ENCODE measurements around the gene AFF3.
A peak's percentile ranks its signal among the peaks of the same experiment; 100 is the strongest.

DNA sequence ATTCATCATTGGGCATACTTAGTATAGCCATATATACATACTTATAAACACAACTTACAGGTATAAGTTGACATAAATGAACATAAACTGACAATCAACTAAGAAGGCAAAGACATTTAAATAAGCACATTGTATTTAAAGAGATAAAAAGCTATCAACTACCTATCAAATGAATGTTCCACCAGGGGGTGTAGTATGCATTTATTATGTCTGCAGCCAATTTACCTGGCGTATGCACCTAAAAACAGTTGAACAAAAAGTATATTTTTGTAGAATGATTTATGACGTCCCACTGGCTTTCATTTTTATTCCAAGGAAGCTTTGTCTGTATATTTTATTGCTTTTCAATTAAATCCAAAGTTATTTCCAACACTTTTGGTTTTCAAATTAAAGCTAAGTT, 323.5 kb downstream of the AFF3 start:
- TF ChIP-seq, protein P1, sequence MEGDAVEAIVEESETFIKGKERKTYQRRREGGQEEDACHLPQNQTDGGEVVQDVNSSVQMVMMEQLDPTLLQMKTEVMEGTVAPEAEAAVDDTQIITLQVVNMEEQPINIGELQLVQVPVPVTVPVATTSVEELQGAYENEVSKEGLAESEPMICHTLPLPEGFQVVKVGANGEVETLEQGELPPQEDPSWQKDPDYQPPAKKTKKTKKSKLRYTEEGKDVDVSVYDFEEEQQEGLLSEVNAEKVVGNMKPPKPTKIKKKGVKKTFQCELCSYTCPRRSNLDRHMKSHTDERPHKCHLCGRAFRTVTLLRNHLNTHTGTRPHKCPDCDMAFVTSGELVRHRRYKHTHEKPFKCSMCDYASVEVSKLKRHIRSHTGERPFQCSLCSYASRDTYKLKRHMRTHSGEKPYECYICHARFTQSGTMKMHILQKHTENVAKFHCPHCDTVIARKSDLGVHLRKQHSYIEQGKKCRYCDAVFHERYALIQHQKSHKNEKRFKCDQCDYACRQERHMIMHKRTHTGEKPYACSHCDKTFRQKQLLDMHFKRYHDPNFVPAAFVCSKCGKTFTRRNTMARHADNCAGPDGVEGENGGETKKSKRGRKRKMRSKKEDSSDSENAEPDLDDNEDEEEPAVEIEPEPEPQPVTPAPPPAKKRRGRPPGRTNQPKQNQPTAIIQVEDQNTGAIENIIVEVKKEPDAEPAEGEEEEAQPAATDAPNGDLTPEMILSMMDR (IDR thresholded peaks at IDR 0.05 in 2 of 3, conservative IDR thresholded peaks at IDR 0.05 in 1 of 3; ENCODE audit: borderline replicate concordance in 1 of 3, insufficient read depth in 1 of 3, low read depth in 2 of 3, low read length in 2 of 3), result peak; percentile 19 to 37 (median 37); a peak in 3 of 6 replicates
- TF ChIP-seq ZFX (IDR thresholded peaks at IDR 0.05) (no peak), EZH2 (IDR thresholded peaks at IDR 0.05) (no peak), RAD21 (IDR thresholded peaks at IDR 0.05; ENCODE audit: low read depth) (peak; percentile 51), POLR2AphosphoS5 (IDR thresholded peaks at IDR 0.05; ENCODE audit: low read depth, low read length) (no peak), POLR2A (IDR thresholded peaks at IDR 0.05; ENCODE audit: borderline replicate concordance, extremely low read depth, insufficient read depth, insufficient read length) (no peak), EZH2phosphoT487 (IDR thresholded peaks at IDR 0.05; ENCODE audit: borderline replicate concordance) (no peak), YY1 (IDR thresholded peaks at IDR 0.05; ENCODE audit: extremely low read depth, insufficient replicate concordance, low read depth, low read length) (no peak), SRF (IDR thresholded peaks at IDR 0.05; ENCODE audit: low read depth) (no peak), CBX3 (IDR thresholded peaks at IDR 0.05; ENCODE audit: low read depth) (no peak)
- TF ChIP-seq, protein P2, sequence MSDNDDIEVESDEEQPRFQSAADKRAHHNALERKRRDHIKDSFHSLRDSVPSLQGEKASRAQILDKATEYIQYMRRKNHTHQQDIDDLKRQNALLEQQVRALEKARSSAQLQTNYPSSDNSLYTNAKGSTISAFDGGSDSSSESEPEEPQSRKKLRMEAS (IDR thresholded peaks at IDR 0.05), result no peak

All from HCT116 (cell line).